HG02870 (cell line): ENCODE measurements around the gene SLC25A39.
"Not testable (repeated sequence)": the region's sequence is repeated elsewhere in the genome, so short reads cannot be mapped to it uniquely, and the experiment has no call there.

Source experiments
- ATAC-seq: cut with Tn5 transposase; IDR thresholded peaks from one replicate; pipeline ENCODE4 v1.9.1; 2021; ENCODE audit warnings: mild to moderate bottlenecking, moderate library complexity; ENCODE audit not compliant: unreplicated experiment

The SLC25A39 gene

GRCh38 chr17:44335968-44336367 lies 11.3 kb upstream of the SLC25A39 start:
- ATAC-seq: no peak

DNA sequence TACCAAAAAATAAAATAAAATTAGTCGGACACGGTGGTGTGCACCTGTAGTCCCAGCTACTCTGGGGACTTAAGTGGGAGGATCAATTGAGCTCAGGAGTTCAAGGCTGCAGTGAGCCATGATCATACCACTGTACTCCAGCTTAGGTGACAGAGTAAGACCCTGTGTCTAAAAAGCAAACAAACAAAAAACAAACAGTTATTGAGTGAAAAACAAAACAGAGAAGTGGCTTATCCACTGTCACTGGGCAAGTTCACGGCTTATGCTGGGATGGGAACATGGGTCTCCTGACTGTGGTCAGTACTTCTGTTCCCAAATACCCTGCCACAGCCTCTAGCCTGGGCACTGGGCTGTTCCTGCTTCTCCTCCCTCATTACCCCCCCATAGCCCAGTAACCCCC lies 10.9 kb upstream of the SLC25A39 start:
- no peak for ATAC-seq

GRCh38 chr17:44334727-44335126 lies 10.1 kb upstream of the SLC25A39 start:
- no peak for ATAC-seq

- ATAC-seq: no peak
Observed at GRCh38 chr17:44334315-44334714, 9.7 kb upstream of the SLC25A39 start.

GRCh38 chr17:44333371-44333770 lies 8.7 kb upstream of the SLC25A39 start:
- ATAC-seq: no peak

GRCh38 chr17:44331249-44331760 lies 6.7 kb upstream of the SLC25A39 start:
- ATAC-seq: no peak

DNA sequence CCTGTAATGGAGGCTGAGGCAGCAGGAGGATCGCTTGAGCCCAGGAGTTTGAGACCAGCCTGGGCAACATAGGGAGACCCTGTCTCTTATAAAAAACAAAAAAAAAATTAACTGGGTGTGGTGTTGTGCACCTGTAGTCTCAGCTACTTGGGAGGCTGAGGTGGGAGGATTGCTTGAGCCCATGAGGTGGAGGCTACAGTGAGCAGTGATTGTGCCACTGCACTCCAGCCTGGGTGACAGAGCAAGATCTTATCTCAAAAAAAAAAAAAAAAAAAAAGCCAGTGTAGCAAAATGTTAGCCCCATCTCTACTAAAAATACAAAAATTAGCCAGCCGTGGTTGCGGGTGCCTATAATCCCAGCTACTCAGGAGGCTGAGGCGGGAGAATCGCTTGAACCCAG lies 5.6 kb upstream of the SLC25A39 start:
- ATAC-seq: not testable (repeated sequence)

- ATAC-seq: not testable (repeated sequence)
Observed at GRCh38 chr17:44329516-44329915, 4.9 kb upstream of the SLC25A39 start.

DNA sequence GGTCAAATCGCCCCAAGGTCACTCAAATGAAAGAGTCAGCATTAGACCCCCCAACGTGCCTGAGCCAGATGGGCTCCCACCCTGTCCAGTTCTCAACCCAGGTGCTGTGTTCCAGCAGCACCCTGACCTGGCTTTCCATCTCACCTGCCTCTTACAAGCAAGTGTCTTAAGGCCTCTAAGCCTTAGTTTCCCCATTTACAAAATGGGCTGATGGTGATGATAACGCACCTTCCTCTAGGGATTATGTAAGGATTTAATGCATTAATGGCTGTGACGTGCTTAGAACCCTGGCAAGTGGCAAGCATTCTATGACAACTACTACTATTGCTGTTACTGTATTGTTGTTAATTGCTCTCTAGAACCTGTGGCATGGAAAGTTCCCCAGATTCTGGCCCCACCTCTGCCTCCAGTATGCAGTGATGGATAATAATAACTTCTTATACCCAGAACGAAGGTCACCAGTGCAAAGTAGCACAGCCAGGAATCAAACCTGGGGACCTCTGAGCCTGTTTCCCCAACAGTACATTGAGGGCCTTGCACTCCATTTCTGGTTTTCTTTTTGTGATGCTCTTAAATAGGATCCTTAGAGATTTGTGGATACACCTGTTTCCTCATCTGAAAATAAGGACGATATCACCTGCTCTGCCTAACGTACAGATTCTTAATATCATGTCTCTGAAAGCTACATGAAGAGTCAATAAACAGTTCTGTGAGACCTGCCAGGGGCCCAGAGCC lies 3.3 kb upstream of the SLC25A39 start:
- no peak for ATAC-seq

- ATAC-seq: peak; percentile 41
Observed at GRCh38 chr17:44326861-44327444, 2.3 kb upstream of the SLC25A39 start.

- ATAC-seq: no peak
Observed at GRCh38 chr17:44324092-44324570, 492 bp downstream of the SLC25A39 start.

DNA sequence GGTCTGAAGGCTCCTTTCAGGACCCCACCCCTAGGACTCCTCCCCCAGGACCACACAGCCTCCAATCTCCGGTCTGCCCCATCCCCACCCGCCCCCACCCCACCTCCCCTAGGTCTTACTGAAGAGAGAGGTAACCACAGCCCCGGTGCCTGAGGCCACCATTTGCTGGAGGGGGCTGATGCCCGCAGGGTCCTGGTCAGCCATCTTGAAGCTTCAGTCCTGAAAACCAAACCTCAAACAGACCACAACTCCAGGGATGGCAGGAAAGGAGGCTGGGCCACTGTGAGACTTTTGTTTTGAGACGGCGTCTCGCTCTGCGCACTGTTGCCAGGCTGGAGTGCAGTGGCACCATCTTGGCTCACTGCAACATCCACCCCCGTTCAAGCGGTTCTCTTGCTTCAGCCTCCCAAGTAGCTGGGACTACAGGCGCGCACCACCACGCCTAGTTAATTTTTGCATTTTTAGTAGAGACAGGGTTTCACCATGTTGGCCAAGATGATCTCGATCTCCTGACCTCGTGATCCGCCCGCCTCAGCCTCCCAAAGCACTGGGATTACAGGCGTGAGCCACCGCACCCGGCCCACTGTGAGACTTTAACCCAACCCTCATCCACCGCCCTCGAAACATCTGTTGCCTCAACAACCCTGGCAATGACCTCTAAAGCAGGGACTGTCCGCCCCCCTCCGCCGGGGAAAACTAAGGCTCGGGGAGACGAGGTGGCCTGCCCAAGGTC lies 1.1 kb downstream of the SLC25A39 start:
- ATAC-seq: no peak

GRCh38 chr17:44322236-44322895 lies 2.3 kb downstream of the SLC25A39 start:
- ATAC-seq: no peak

- ATAC-seq: no peak
Observed at GRCh38 chr17:44321246-44322120, 3.1 kb downstream of the SLC25A39 start.

- ATAC-seq: no peak
Observed at GRCh38 chr17:44320066-44320465, 4.6 kb downstream of the SLC25A39 start.

- no peak for ATAC-seq
Observed at GRCh38 chr17:44318077-44318892, 6.3 kb downstream of the SLC25A39 start.

GRCh38 chr17:44317545-44317944 lies 7.1 kb downstream of the SLC25A39 start:
- no peak for ATAC-seq

DNA sequence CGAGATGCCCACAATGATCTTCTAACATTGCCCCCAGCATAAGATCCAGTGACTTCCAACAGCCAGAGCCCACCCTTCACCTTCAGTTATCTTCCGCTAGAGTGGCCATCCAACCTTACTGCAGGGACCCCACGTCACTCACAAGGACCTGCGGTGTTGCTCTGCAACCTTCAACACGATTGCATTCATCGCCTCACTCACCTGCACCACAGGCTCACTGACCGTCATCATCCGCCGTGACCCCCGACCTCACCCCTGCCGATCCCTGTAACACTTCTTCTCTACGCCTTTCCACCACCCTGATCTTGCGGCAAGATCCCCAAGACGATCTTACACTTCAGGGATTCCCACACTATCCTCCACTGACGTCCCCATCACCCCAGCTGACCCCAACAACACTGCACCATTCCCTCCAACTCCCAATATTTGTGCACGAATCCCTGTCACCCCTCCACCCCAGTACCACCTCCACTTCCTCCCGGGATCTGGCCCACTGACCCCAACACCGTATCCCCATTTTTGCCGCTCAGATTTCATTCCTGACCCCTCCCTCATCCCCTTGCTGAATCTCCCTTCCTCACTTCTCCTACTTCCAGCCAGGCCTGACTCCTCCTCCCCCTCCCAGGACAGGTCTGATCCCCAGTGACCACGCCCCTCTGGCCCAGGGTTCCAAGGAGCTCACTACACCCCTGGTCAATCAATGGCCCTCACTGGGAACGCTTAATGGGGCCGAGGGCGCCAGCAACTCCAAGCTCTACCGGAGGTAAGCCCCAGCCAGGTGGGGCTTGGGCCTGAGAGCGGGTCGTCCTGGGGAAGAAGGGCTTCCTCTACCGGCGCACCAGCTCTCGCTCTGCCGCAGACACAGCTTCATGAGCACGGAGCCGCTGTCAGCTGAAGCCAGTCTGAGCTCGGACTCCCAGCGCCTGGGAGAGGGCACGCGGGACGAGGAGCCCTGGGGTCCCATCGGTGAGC lies 8.6 kb downstream of the SLC25A39 start:
- ATAC-seq: no peak
